ENCODE results near the gene GABRR1.

DNA sequence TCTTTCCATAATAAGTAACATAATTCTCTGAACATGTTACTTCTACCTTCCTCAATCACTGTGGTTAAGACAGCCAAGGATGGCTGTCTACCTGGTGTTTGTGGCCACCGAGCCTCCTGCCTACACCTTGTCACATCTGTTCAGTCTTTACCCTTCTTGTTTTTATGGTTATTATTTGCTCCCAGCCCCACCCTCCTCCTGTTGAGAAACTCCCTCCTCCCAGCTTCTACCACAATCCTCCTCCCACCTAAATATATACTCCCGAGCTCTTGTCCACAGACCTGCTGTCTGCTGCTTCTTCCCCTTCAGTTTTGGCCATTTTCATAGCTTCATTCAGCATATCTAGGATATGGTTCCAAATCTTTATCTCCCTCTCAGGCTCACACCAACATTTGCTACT is 35.7 kb upstream of the GABRR1 start:
- TF ChIP-seq EP300 (IDR thresholded peaks at IDR 0.05) (no peak), POLR2AphosphoS5 (IDR thresholded peaks at IDR 0.05) (no peak)
- TF ChIP-seq, protein P1, sequence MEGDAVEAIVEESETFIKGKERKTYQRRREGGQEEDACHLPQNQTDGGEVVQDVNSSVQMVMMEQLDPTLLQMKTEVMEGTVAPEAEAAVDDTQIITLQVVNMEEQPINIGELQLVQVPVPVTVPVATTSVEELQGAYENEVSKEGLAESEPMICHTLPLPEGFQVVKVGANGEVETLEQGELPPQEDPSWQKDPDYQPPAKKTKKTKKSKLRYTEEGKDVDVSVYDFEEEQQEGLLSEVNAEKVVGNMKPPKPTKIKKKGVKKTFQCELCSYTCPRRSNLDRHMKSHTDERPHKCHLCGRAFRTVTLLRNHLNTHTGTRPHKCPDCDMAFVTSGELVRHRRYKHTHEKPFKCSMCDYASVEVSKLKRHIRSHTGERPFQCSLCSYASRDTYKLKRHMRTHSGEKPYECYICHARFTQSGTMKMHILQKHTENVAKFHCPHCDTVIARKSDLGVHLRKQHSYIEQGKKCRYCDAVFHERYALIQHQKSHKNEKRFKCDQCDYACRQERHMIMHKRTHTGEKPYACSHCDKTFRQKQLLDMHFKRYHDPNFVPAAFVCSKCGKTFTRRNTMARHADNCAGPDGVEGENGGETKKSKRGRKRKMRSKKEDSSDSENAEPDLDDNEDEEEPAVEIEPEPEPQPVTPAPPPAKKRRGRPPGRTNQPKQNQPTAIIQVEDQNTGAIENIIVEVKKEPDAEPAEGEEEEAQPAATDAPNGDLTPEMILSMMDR (IDR thresholded peaks at IDR 0.05), result no peak

Measured in stomach (tissue), 4 donors.